ENCODE measurements around the gene NOP9. TPM values are rescaled to one million over a fixed set of nuclear protein-coding genes. Genes with fewer than 3 reads are reported as not detected.
A peak's percentile ranks its signal among the peaks of the same experiment; 100 is the strongest.

Gene NOP9
- total RNA-seq, 1 experiment from 2014 or later, result 34.0 TPM

DNA sequence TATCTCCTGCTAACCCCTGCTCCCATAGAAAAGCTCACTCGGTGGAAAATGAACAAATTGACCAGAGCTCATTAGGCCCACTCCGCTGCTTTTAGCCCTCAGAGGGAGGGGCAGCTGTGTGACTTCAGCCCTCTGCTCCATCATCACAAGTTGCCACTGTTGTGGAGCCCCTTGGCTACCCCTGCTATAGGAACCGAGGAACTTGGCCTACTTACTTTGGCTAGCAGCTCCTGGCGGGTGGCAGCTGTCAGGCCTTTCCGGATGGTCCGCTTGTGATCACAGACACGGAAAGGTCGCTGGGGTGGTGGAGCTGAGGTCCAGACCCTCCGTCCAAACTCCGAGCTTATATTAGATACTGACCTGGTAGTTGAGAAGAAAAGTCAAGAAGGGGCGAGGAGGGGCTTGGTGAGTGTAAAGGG is 7.5 kb downstream of the NOP9 start:
- H3K4me3 ChIP-seq (ENCODE audit: low read depth, low read length, poor library complexity, severe bottlenecking), result no peak overlapping the region
- POLR2A ChIA-PET (ENCODE audit: low non-redundant PET), result no interaction called here
- no peak for DNase-seq (ENCODE audit: low spot score)
- intact Hi-C loops (cut with micrococcal nuclease; ENCODE audit: unreplicated experiment), result no loop called here
- CTCF ChIA-PET, result interaction anchor here (0.7 to 3.3 kb wide), 5 partner anchors 10 to 786 kb away, joined by 4 to 21 read pairs (median 10); partner anchors contain the start of gene TINF2
- no peaks in the 10 kb centered on the region for H3K9me3 ChIP-seq (ENCODE audit: low read depth, low read length, poor library complexity, severe bottlenecking)
- H3K36me3 ChIP-seq (ENCODE audit: insufficient read depth, low read length, poor library complexity, severe bottlenecking), result peaks cover 40% of the 10 kb centered on the region
- BruUV-seq (replicated peaks), result no TSS peak
- H3K4me1 ChIP-seq (ENCODE audit: insufficient read depth, low read length, poor library complexity, severe bottlenecking), result peaks cover 13% of the 10 kb centered on the region
- no peak for TF ChIP-seq EZH2 (IDR thresholded peaks at IDR 0.05; ENCODE audit: borderline replicate concordance, low read depth, low read length, poor library complexity, severe bottlenecking)
- TF ChIP-seq, protein P1, sequence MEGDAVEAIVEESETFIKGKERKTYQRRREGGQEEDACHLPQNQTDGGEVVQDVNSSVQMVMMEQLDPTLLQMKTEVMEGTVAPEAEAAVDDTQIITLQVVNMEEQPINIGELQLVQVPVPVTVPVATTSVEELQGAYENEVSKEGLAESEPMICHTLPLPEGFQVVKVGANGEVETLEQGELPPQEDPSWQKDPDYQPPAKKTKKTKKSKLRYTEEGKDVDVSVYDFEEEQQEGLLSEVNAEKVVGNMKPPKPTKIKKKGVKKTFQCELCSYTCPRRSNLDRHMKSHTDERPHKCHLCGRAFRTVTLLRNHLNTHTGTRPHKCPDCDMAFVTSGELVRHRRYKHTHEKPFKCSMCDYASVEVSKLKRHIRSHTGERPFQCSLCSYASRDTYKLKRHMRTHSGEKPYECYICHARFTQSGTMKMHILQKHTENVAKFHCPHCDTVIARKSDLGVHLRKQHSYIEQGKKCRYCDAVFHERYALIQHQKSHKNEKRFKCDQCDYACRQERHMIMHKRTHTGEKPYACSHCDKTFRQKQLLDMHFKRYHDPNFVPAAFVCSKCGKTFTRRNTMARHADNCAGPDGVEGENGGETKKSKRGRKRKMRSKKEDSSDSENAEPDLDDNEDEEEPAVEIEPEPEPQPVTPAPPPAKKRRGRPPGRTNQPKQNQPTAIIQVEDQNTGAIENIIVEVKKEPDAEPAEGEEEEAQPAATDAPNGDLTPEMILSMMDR (conservative IDR thresholded peaks at IDR 0.05; ENCODE audit: low read depth, low read length), result no peak
- no peak overlapping the region for H3K27ac ChIP-seq (ENCODE audit: low read depth, low read length, poor library complexity, severe bottlenecking)
- no peaks in the 10 kb centered on the region for H3K27me3 ChIP-seq (replicated peaks; ENCODE audit: insufficient read depth, low read depth, low read length, poor library complexity)

GRCh38 chr14:24307575-24308341 is 8.1 kb downstream of the NOP9 start, which contains the start of gene CIDEB:
CIDEB (minus strand) TSS chr14:24307977; CDS start chr14:24307858, 119 bp downstream.
- Histone ChIP-seq H3K4me3 (ENCODE audit: low read depth, low read length, poor library complexity, severe bottlenecking) (no peak within 1 kb of the TSS), H3K27ac (ENCODE audit: low read depth, low read length, poor library complexity, severe bottlenecking) (no peak within 1 kb of the TSS), H3K9me3 (ENCODE audit: low read depth, low read length, poor library complexity, severe bottlenecking) (no peaks in the 10 kb centered on the region), H3K4me1 (ENCODE audit: insufficient read depth, low read length, poor library complexity, severe bottlenecking) (peaks cover 13% of the 10 kb centered on the region), H3K36me3 (ENCODE audit: insufficient read depth, low read length, poor library complexity, severe bottlenecking) (peaks cover 34% of the 10 kb centered on the region), H3K27me3 (replicated peaks; ENCODE audit: insufficient read depth, low read depth, low read length, poor library complexity) (no peaks in the 10 kb centered on the region)
- intact Hi-C loops (cut with micrococcal nuclease; ENCODE audit: unreplicated experiment), result no loop called here
- no TSS peak for BruUV-seq (replicated peaks)
- ChIA-PET CTCF (interaction anchor here (0.5 to 3.3 kb wide), 13 partner anchors 8 to 785 kb away, joined by 3 to 21 read pairs (median 4); partner anchors contain the start of genes DHRS1, KHNYN, MDP1 and NOP9), POLR2A (ENCODE audit: low non-redundant PET) (no interaction called here)
- DNase-seq (ENCODE audit: low spot score), result peak; percentile 69
- TF ChIP-seq, protein P1 (conservative IDR thresholded peaks at IDR 0.05; ENCODE audit: low read depth, low read length), result peak; percentile 96
- no peak for TF ChIP-seq EZH2 (IDR thresholded peaks at IDR 0.05; ENCODE audit: borderline replicate concordance, low read depth, low read length, poor library complexity, severe bottlenecking)

DNA sequence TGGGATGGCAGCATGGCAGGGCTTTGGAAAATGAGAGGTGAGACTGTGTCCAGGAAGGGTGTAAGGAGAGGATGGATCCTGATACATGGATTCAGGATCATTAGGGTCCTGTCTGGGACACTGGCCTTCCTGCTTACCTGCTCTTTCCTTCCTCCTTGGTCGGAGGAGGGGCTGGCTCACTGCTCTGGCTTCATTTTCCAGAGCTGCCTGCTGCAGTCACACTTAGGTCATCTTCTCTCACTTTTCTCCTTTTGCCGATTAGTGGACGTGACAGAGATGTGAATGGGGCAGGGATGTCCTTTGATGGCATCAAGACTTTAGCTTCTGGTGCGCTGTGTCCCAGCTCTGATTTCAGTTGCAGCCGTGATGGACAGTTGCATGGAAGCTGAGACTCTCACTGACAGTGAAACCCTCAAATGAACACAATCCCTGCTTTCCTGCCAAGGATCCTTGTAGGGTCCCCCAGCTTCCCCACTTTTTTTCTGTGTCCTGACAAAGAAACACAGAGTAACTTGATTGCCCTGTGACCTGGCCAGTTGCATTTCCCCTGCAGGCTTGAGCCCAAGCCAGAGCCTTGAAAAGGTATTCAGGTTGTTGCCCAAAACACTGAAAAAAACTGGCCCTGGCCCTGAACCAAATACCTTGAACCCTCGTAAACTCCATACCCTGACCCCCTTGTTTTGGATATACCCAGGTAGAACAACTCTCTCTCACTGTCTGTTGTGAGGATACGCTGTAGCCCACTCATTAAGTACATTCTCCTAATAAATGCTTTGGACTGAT is 8.9 kb downstream of the NOP9 start:
- no peak for DNase-seq (ENCODE audit: low spot score)
- intact Hi-C loops (cut with micrococcal nuclease; ENCODE audit: unreplicated experiment), result no loop called here
- Histone ChIP-seq H3K4me1 (ENCODE audit: insufficient read depth, low read length, poor library complexity, severe bottlenecking) (peaks cover 13% of the 10 kb centered on the region), H3K9me3 (ENCODE audit: low read depth, low read length, poor library complexity, severe bottlenecking) (no peaks in the 10 kb centered on the region), H3K27me3 (replicated peaks; ENCODE audit: insufficient read depth, low read depth, low read length, poor library complexity) (no peaks in the 10 kb centered on the region), H3K4me3 (ENCODE audit: low read depth, low read length, poor library complexity, severe bottlenecking) (no peak overlapping the region), H3K36me3 (ENCODE audit: insufficient read depth, low read length, poor library complexity, severe bottlenecking) (peaks cover 27% of the 10 kb centered on the region), H3K27ac (ENCODE audit: low read depth, low read length, poor library complexity, severe bottlenecking) (no peak overlapping the region)
- BruUV-seq (replicated peaks), result no TSS peak
- POLR2A ChIA-PET (ENCODE audit: low non-redundant PET), result interaction anchor here (0.6 to 1.6 kb wide), 2 partner anchors 9 to 18 kb away, joined by 4 to 14 read pairs; partner anchors contain the start of genes DHRS1 and NOP9
- CTCF ChIA-PET, result interaction anchor here (0.5 to 3.3 kb wide), 12 partner anchors 9 to 250 kb away, joined by 3 to 21 read pairs (median 4); partner anchors contain the start of genes DHRS1, KHNYN, MDP1 and NOP9
- no peak for TF ChIP-seq EZH2 (IDR thresholded peaks at IDR 0.05; ENCODE audit: borderline replicate concordance, low read depth, low read length, poor library complexity, severe bottlenecking)
- TF ChIP-seq, protein P1 (conservative IDR thresholded peaks at IDR 0.05; ENCODE audit: low read depth, low read length), result no peak; the same call in 1 of the 2 replicates
